Measurements from ENCODE around the gene MCOLN1. TPM values are rescaled to one million over a fixed set of nuclear protein-coding genes. Genes with fewer than 3 reads are reported as not detected.

MCOLN1 gene
- total and polyA plus RNA-seq, 9 of the 15 experiments (the other 6 are each of a cell fraction or from before 2014, with no cell fraction given), result 0.25 to 15.4 (median 7.1) TPM

- no peak for TF ChIP-seq NR3C1 (CRISPR knock-in tag; IDR thresholded peaks at IDR 0.05)
- no peak for TF ChIP-seq ZBTB12 (CRISPR knock-in tag; IDR thresholded peaks at IDR 0.05)
- no peak for TF ChIP-seq SETDB1 (IDR thresholded peaks at IDR 0.05; ENCODE audit: low read length)
- no peak for TF ChIP-seq PHTF2 (CRISPR knock-in tag; IDR thresholded peaks at IDR 0.05)
- no peak for TF ChIP-seq FOXJ2 (tag; IDR thresholded peaks at IDR 0.05)
- TF ChIP-seq GTF2E2 (tag; IDR thresholded peaks at IDR 0.05), result no peak
- TF ChIP-seq ZNF197 (CRISPR knock-in tag; IDR thresholded peaks at IDR 0.05; ENCODE audit: low read depth), result no peak
- no peak for TF ChIP-seq GTF2B (IDR thresholded peaks at IDR 0.05; ENCODE audit: extremely low read depth, insufficient read length)
- no peak for TF ChIP-seq ZNF143 (CRISPR knock-in tag; IDR thresholded peaks at IDR 0.05)
- no peak for TF ChIP-seq ZNF282 (CRISPR knock-in tag; IDR thresholded peaks at IDR 0.05)
- no peak for TF ChIP-seq FOXA3 (CRISPR knock-in tag; conservative IDR thresholded peaks at IDR 0.05 in 1 of 2, IDR thresholded peaks at IDR 0.05 in 1 of 2)
- TF ChIP-seq HOXB6 (CRISPR knock-in tag; IDR thresholded peaks at IDR 0.05; ENCODE audit: borderline replicate concordance), result no peak
- no peak for TF ChIP-seq HNRNPL (IDR thresholded peaks at IDR 0.05; ENCODE audit: low read depth, low read length)
- TF ChIP-seq E2F8 (IDR thresholded peaks at IDR 0.05; ENCODE audit: low read depth, partially characterized antibody), result peak; percentile 77
- peak; percentile 46 to 82 for TF ChIP-seq KDM1A (IDR thresholded peaks at IDR 0.05)
- no peak for TF ChIP-seq CUX1 (CRISPR knock-in tag; IDR thresholded peaks at IDR 0.05)
- TF ChIP-seq ZNF311 (CRISPR knock-in tag; IDR thresholded peaks at IDR 0.05), result no peak
- TF ChIP-seq HDAC8 (tag; IDR thresholded peaks at IDR 0.05), result no peak
Measured at GRCh38 chr19:7506385-7507328, 15.8 kb upstream of the MCOLN1 start (continued).

Data from K562 (cell line).